ENCODE data around the gene RBMXL2. TPM values are rescaled to one million over a fixed set of nuclear protein-coding genes. Genes with fewer than 3 reads are reported as not detected.

RBMXL2 gene
- total and polyA plus RNA-seq, 2 of the 4 experiments (the other 2 are of a cell fraction) = not detected

GRCh38 chr11:7115780-7116179, 27.0 kb downstream of the RBMXL2 start:
- WGBS, 2 experiments (ENCODE audit: extremely low coverage in 2 of 2, insufficient read length in 1 of 2) = no CpG with 5 or more reads among the region's 1 CpG
- H3K4ac ChIP-seq (ENCODE audit: low read depth, low read length) = no peak overlapping the region
- TF ChIP-seq FOS (IDR thresholded peaks at IDR 0.05; ENCODE audit: low read depth, low read length) (peak; percentile 5; the same call in 1 of the 2 replicates), MXI1 (IDR thresholded peaks at IDR 0.05; ENCODE audit: borderline replicate concordance, low read depth, low read length) (no peak), RAD21 (IDR thresholded peaks at IDR 0.05; ENCODE audit: low read length) (no peak), CEBPB (IDR thresholded peaks at IDR 0.05; ENCODE audit: low read depth, low read length) (no peak)
- H2BK20ac ChIP-seq (ENCODE audit: low read depth, low read length) = no peak overlapping the region
- no peak overlapping the region for H3K56ac ChIP-seq (ENCODE audit: extremely low read depth, insufficient read depth, low read length)
- no peak overlapping the region for H3K4me2 ChIP-seq (ENCODE audit: low read depth, low read length)
- no peaks in the 10 kb centered on the region for H3K9me3 ChIP-seq (ENCODE audit: control insufficient read depth, insufficient read depth, low read length)
- H3K79me1 ChIP-seq (ENCODE audit: low read depth in 1 of 2, low read length in 2 of 2) = no peaks in the 10 kb centered on the region
- peak; percentile 48; the same call in 1 of the 2 replicates for ATAC-seq (ENCODE audit: low read depth)
- H2BK120ac ChIP-seq (ENCODE audit: low read depth, low read length) = no peak overlapping the region
- H4K91ac ChIP-seq (ENCODE audit: insufficient read depth, low read depth, low read length) = no peak overlapping the region
- intact Hi-C loops (cut with micrococcal nuclease) (no loop called here), dilution Hi-C loops (cut with HindIII; ENCODE audit: low sequenced_read_pairs, unreplicated experiment) (no loop called here), in situ Hi-C loops (cut with MboI; ENCODE audit: low sequenced_read_pairs) (loop anchor here (25.0 kb wide), 1 partner anchor 572 kb away; no protein-coding TSS in a partner anchor)
- no peak overlapping the region for H4K8ac ChIP-seq (ENCODE audit: low read depth in 2 of 2, low read length in 2 of 2)
- H4K20me1 ChIP-seq (ENCODE audit: insufficient read depth, low read length) = no peaks in the 10 kb centered on the region
- H2AFZ ChIP-seq (replicated peaks; ENCODE audit: low read length, poor library complexity) = no peak overlapping the region
- no TSS peak for BruUV-seq (replicated peaks)
- no peak overlapping the region for H2BK5ac ChIP-seq (ENCODE audit: low read depth, low read length, poor library complexity, severe bottlenecking)
- no peaks in the 10 kb centered on the region for H3K9me1 ChIP-seq (ENCODE audit: insufficient read depth, low read length)
- CTCF ChIA-PET = no interaction called here
- POLR2A ChIA-PET (ENCODE audit: unreplicated experiment) = no interaction called here
- H3K27me3 ChIP-seq (ENCODE audit: control insufficient read depth, insufficient read depth, low read length) = no peaks in the 10 kb centered on the region
- H3K9ac ChIP-seq (ENCODE audit: low read depth, low read length) = no peak overlapping the region
- H2BK15ac ChIP-seq (ENCODE audit: low read depth, low read length) = no peak overlapping the region
- H3K27ac ChIP-seq (ENCODE audit: insufficient read depth, low read length) = no peak overlapping the region
- H4K5ac ChIP-seq (ENCODE audit: low read depth, low read length) = no peak overlapping the region
- H3K4me1 ChIP-seq (ENCODE audit: control insufficient read depth, insufficient read depth, low read length) = no peaks in the 10 kb centered on the region
- no peaks in the 10 kb centered on the region for H3K36me3 ChIP-seq (ENCODE audit: control insufficient read depth, insufficient read depth, low read length)
- no peak overlapping the region for H2AK9ac ChIP-seq (replicated peaks; ENCODE audit: low read depth, low read length, poor library complexity)
- no peak overlapping the region for H3K18ac ChIP-seq (ENCODE audit: low read depth, low read length)
- peak; percentile 43 for DNase-seq
- H3K4me3 ChIP-seq (ENCODE audit: insufficient read depth, low read depth, low read length) = no peak overlapping the region
- H3K23ac ChIP-seq (ENCODE audit: low read depth, low read length) = no peak overlapping the region
- H2AK5ac ChIP-seq (ENCODE audit: low read depth, low read length) = no peak overlapping the region
- no peak overlapping the region for H3K14ac ChIP-seq (replicated peaks; ENCODE audit: low read depth, low read length)

Measured in IMR-90 (cell line).